Measurements from ENCODE around the gene MMP11.
"Not testable (repeated sequence)": the region's sequence is repeated elsewhere in the genome, so short reads cannot be mapped to it uniquely, and the experiment has no call there.

MMP11 gene, protein sequence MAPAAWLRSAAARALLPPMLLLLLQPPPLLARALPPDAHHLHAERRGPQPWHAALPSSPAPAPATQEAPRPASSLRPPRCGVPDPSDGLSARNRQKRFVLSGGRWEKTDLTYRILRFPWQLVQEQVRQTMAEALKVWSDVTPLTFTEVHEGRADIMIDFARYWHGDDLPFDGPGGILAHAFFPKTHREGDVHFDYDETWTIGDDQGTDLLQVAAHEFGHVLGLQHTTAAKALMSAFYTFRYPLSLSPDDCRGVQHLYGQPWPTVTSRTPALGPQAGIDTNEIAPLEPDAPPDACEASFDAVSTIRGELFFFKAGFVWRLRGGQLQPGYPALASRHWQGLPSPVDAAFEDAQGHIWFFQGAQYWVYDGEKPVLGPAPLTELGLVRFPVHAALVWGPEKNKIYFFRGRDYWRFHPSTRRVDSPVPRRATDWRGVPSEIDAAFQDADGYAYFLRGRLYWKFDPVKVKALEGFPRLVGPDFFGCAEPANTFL

GRCh38 chr22:23772649-23773473 is at the start of gene MMP11:
Gene MMP11 (plus strand): TSS chr22:23772849. CDS start chr22:23772871, 22 bp downstream.
- no peak for DNase-seq (ENCODE audit: low spot score)

DNA sequence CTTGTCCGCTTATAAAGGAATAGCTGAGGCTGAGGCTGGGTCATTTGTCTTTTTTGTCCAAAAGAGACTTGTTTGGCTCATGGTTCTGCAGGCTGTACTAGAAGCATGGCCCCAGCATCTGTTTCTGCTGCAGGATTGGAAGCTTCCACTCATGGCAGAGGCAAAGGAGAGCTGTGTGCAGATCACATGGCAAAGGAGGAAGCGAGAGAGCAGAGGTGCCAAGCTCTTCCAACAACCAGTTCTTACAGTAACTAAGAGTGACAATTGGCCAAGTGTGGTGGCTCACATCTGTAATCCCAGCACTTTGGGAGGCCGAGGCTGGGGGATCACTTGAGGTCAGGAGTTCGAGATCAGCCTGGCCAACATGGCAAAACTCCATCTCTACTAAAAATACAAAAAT is 44.5 kb upstream of the MMP11 start:
- DNase-seq (ENCODE audit: low spot score), result not testable (repeated sequence)

DNA sequence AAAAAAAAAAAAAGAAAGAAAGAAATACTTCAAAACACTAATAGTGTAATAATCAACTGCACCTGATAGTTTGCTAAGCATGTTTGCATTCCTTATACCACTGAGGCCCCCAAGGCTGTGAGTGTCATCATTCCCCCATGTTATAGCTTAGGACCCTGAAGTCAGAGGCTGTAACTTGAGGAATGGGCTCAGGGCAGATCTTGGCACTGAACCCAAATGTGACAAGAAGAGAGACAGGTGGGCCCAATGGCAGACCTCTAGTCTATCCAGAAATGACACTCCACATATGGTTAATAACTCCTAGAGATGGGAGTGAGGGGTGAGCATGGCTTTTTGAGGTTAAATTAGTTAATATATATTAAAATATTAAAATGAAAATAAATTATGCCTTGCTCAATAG is 35.0 kb upstream of the MMP11 start:
- DNase-seq (ENCODE audit: low spot score), result no peak

GRCh38 chr22:23742505-23743264 is 30.0 kb upstream of the MMP11 start:
- DNase-seq (ENCODE audit: low spot score), result no peak

DNA sequence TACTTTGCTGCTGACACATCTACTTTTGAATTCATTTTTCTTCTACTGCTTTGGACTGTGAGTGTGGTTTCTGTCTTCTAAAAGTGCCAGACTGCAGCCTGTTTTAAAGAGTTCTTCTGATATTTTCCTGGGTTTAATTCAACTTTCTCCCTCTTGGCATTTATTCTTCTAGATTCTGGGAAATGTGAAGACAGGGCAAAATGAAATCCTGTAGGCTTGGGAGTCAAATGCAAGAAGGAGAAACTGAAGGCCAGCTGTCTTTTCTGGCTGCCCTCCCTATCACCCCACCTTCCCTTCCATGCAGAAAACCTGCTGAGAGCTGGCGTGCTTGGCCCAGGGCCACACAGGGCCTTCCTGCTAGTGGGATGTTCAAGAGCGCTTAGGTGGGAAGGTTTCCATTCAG is 29.3 kb upstream of the MMP11 start:
- no peak for DNase-seq (ENCODE audit: low spot score)

DNA sequence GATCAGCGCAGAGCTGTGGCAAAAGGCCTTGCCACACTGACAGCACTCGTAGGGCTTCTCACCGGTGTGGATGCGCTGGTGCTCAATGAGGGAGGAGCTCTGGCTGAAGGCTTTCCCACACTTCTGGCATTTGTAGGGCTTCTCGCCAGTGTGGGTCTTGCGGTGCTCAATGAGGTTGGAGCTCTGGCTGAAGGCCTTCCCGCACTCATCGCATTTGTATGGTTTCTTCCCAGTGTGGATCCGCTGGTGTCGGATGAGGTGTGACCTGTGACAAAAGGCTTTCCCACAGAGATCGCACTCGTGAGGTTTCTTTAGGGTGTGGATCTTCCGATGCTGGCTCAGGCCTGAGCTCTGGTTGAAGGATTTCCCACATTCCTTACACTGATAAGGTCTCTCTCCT is 28.6 kb upstream of the MMP11 start:
- no peak for DNase-seq (ENCODE audit: low spot score)

DNA sequence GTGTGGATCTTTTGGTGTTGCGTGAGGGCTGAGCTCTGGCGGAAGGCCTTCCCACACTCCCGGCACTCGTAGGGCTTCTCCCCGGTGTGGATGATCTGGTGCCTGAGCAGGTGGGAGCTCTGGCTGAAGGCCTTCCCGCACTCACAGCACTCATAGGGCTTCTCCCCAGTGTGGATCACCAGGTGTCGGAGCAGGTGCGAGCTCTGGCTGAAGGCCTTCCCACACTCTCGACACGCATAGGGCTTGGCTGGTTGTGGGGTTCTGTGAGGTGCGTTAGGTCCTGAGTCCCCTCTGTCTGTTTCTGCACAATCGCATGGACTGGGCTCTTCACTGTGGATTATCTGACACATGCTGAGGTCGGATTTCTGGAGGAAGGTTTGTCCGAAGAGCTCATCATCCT is 28.2 kb upstream of the MMP11 start:
- no peak for DNase-seq (ENCODE audit: low spot score)

DNA sequence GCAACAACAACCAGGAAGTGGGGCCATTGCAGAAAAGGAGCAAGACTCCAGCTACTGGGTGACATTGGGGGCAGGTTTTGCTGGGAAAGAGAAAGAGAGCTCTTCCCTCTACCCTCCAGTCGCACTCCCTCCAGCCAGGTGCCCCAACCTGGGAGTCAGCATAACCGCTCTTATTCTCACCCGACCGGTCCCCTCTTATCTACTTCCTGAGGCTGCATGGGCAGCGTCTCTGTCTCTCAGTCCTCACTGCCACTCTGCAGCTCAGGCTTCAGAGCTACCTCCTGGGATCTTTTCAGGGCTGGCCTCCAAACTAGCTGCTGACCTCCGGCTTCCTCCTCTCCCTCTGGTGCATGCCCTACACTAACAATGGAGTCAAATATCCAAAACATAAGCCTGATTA is 26.9 kb upstream of the MMP11 start:
- DNase-seq (ENCODE audit: low spot score), result no peak

DNA sequence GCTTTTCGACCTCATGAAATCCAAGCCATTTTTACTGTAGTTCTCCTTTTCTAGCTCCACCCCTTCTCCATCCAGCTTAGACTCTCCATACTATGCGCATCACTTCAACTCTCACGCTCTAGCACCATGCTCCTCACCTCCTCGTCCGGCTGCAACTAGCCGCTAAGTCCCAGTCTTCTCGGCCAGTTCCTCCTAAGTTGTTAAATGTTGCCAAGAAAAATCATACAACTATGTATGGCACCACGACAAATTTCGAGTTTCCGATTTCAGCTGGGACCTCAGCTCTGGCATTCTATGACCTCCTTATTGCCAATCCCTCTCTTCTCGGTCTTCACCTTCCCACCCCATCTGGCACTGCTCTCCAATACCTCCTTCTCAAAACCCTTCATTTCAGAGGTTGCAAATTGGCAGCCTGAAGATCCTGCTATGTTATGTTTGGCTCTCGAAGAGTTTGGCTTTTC is 22.8 kb upstream of the MMP11 start:
- DNase-seq (ENCODE audit: low spot score), result no peak

- no peak for DNase-seq (ENCODE audit: low spot score)
Measured at GRCh38 chr22:23750367-23750713, 22.3 kb upstream of the MMP11 start.

GRCh38 chr22:23750714-23751440 is 21.8 kb upstream of the MMP11 start, which contains the start of gene ZNF70:
Gene ZNF70 (minus strand): TSS chr22:23751112. CDS start chr22:23745140, 5,972 bp downstream.
- peak; percentile 86 for DNase-seq (ENCODE audit: low spot score)

- no peak for DNase-seq (ENCODE audit: low spot score)
Measured at GRCh38 chr22:23751441-23751996, 21.1 kb upstream of the MMP11 start.

- no peak for DNase-seq (ENCODE audit: low spot score)
Measured at GRCh38 chr22:23752090-23752691, 20.5 kb upstream of the MMP11 start.

DNA sequence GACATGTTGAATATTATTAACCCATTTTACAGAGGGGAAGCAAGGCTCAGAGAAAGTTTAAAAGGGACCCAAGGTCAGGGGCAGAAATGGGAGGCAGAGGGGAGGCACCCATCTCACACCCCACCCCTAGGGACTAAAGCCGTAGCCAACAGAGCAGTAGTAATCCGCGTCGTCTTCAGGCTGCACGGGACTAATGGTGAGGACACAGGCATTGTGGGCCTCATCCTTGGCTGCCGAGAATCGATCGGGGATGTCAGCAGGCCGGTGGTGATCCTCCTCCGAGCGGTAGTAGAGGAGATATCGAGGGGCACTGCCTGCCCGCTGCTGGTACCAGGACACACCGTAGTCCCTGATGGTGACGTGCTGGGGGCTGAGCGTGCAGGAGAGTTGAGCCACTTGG is 19.9 kb upstream of the MMP11 start:
- DNase-seq (ENCODE audit: low spot score), result no peak

- no peak for DNase-seq (ENCODE audit: low spot score)
Measured at GRCh38 chr22:23753385-23753784, 19.3 kb upstream of the MMP11 start.

- no peak for DNase-seq (ENCODE audit: low spot score)
Measured at GRCh38 chr22:23754220-23754919, 18.3 kb upstream of the MMP11 start, which contains the start of gene VPREB3. Gene VPREB3 (minus strand): TSS chr22:23754425. CDS start chr22:23754363, 62 bp downstream.

GRCh38 chr22:23754980-23755636 is 17.5 kb upstream of the MMP11 start:
- no peak for DNase-seq (ENCODE audit: low spot score)

DNA sequence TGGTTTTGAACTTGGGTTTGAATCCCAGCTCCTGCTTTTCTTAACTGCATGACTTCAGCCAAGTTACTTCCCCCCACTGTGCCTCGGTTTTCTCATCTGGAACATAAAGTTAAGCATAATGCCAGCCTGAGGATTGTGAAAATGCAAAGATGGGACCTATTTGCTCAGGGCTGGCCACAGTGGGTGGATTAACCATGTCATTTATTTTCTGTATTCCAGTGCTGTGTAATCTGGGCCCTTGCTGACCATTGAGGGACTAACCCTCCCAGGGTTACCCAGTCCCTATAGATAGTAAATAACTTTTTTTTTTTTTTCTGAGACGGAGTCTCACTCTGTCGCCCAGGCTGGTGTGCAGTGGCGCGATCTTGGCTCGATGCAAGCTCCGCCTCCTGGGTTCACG is 16.9 kb upstream of the MMP11 start:
- no peak for DNase-seq (ENCODE audit: low spot score)

GRCh38 chr22:23756891-23757290 is 15.8 kb upstream of the MMP11 start:
- DNase-seq (ENCODE audit: low spot score), result no peak

Measured in SW480 (cell line).